Spleen (tissue), 11 donors: ENCODE data around the gene CHL1. TPM values are rescaled to one million over a fixed set of nuclear protein-coding genes. Genes with fewer than 3 reads are reported as not detected.

Experiments used
- DNase-seq: peaks from one replicate; pipeline ENCODE4 v3.0.0-alpha.2; 2020
- H3K27ac ChIP-seq, 8 donors: fragments of 200-600 bp; sonication (generic) in 7 of 8; 1 replicate in 4 of 8; 2 replicates in 4 of 8; pipeline versions ENCODE4 v1.5.0 to v1.8.0; 2016 to 2021; ENCODE audit warnings: inconsistent platforms in 4 of 8, mild to moderate bottlenecking in 4 of 8, moderate library complexity in 1 of 8
- H3K27me3 ChIP-seq, 7 donors: fragments of 200-600 bp; sonication (generic) in 6 of 7; replicated peaks in 1 of 7; 1 replicate in 4 of 7; 2 replicates in 3 of 7; pipeline versions ENCODE4 v1.5.0 to v1.8.0; 2016 to 2021; ENCODE audit warnings: inconsistent platforms in 3 of 7, mild to moderate bottlenecking in 1 of 7
- H3K36me3 ChIP-seq, 6 donors: fragments of 200-600 bp; sonication (generic) in 5 of 6; 1 replicate in 4 of 6; 2 replicates in 2 of 6; pipeline versions ENCODE4 v1.5.0 to v1.8.0; 2016 to 2021; ENCODE audit warnings: inconsistent platforms in 2 of 6
- H3K4me1 ChIP-seq, 6 donors: fragments of 200-600 bp; sonication (generic) in 5 of 6; 1 replicate in 3 of 6; 2 replicates in 3 of 6; pipeline versions ENCODE4 v1.5.0 to v1.8.0; 2016 to 2021; ENCODE audit warnings: inconsistent platforms in 3 of 6
- H3K4me3 ChIP-seq, 8 donors: fragments of 200-600 bp; sonication (generic) in 7 of 8; 1 replicate in 4 of 8; 2 replicates in 4 of 8; pipeline versions ENCODE4 v1.5.0 to v1.8.0; 2016 to 2021; ENCODE audit warnings: inconsistent platforms in 4 of 8, mild to moderate bottlenecking in 4 of 8, moderate library complexity in 2 of 8
- H3K9me3 ChIP-seq, 8 donors: fragments of 200-600 bp; sonication (generic) in 7 of 8; 1 replicate in 4 of 8; 2 replicates in 4 of 8; pipeline versions ENCODE4 v1.5.0 to v1.8.0; 2016 to 2021; ENCODE audit warnings: inconsistent platforms in 4 of 8
- CTCF ChIP-seq, 11 experiments: fragments of 200-600 bp in 7 of 11; fragments of 450-650 bp in 4 of 11; sonication (generic) in 4 of 11; IDR thresholded peaks in 8 of 11; conservative IDR thresholded peaks in 3 of 11; 1 replicate in 7 of 11; 2 replicates in 4 of 11; pipeline versions ENCODE4 v1.4.0 to v1.8.0; 2016 to 2021; ENCODE audit warnings: antibody characterized with exemption in 11 of 11, inconsistent platforms in 4 of 11, mild to moderate bottlenecking in 1 of 11
- POLR2A ChIP-seq, 3 donors: fragments of 450-650 bp; IDR thresholded peaks; one replicate each; pipeline ENCODE4 v1.5.1; 2017; ENCODE audit warnings: antibody characterized with exemption in 3 of 3, mild to moderate bottlenecking in 1 of 3
- POLR2AphosphoS5 ChIP-seq, 3 donors: sonication (generic); formaldehyde crosslinking; IDR thresholded peaks; one replicate each; pipeline ENCODE4 v1.5.1; 2017; ENCODE audit warnings: antibody characterized with exemption in 3 of 3
- WGBS, 5 donors: extraction: QIAGEN DNeasy Blood & Tissue Kit in 3 of 5; methylation state at CpG; one replicate each; pipeline versions ENCODE4 v1.1.5 to v1.1.7; 2013 to 2018; 5-methylcytosine and 5-hydroxymethylcytosine counted together
- intact Hi-C: fragments of 100-400 bp; cut with DNase I; formaldehyde crosslinking; loops from one replicate; pipeline ENCODE4 v1.15.0; 2023; ENCODE audit warnings: low total_unique reads
- polyA plus RNA-seq, 3 donors: library from polyadenylated mRNA; stranded (reverse); fragments of 200-250 nt; gene quantifications; one replicate each; pipeline ENCODE4 v1.2.1, GENCODE V29; 2013
- total RNA-seq, 7 donors: library from RNA; depleted of rRNA in 3 of 7; stranded (reverse); fragments of >200 nt in 3 of 7; fragmentation: NEBNext Ultra II Directional in 4 of 7; extraction: Animal tissue kit (Norgen Biotek cat#: 25700) in 4 of 7; gene quantifications; one replicate each; pipeline versions ENCODE4 v1.1.0 to v1.2.1, GENCODE V29; 2016 to 2021
- donor health status: healthy with polysubstance abuse.
- donor health status: DM: no; HTN: no; CAD: no; lungs with moderate emphysema.
- donor health status: DM: no; HTN: no; CAD: no.
- donor health status: Bipolar disorder and iron deficiency.
- donor health status: healthy.
- donor health status: DM: no; HTN: no; CAD: no.
- donor health status: DM: yes; HTN: yes; CAD: no.

The CHL1 gene
- total and polyA plus RNA-seq, 10 donors = 3.3 to 20.6 (median 12.8) TPM

DNA sequence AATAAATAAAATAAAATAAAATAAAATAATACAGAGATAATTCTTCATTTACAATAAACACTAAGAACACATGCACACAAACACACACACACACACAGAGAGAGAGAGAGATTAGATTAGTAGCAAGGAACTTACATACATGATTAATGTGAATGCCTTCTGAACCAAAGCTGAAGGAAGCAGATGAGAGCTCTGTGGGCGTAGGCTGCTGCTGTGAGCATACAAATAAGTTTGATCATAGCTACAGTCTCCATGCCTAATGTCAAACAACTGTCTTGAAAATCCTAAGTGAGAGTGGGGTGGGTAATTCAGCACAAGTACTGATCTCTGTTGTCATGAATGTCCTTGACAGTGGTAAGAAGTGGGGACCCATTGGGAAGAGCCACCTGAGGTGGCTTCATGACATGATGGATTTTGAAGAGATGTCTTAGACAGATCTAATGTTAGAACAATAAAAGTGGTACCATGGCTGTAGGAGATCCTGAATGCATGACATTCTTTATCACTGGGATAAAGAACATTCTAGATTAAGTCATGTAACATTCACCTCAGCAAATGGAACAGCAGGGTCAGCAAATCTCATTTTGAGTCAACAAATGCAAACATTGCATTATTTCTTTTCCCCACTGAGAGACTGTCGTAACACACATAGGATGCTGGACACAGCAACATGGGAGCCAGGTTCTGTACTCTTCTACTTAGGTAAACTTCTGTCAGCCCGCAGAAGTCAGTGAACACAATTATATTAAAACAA, 46.2 kb downstream of the CHL1 start:
- WGBS, 5 donors = 83 to 89% (median 87%) methylated on average over 3 of the region's 3 CpGs
- TF ChIP-seq CTCF (IDR thresholded peaks at IDR 0.05 in 8 of 11, conservative IDR thresholded peaks at IDR 0.05 in 3 of 11) (no peak), POLR2A (IDR thresholded peaks at IDR 0.05) (no peak), POLR2AphosphoS5 (IDR thresholded peaks at IDR 0.05) (no peak)
- intact Hi-C loops = no loop called here
- no peaks in the 10 kb centered on the region for H3K27me3 ChIP-seq
- no peak for DNase-seq
- no peak overlapping the region for H3K4me3 ChIP-seq
- H3K4me1 ChIP-seq = no peaks in the 10 kb centered on the region
- H3K9me3 ChIP-seq = no peaks in the 10 kb centered on the region
- H3K36me3 ChIP-seq = no peaks in the 10 kb centered on the region
- peak overlapping the region in 1 of 8 donors; percentile 20 for H3K27ac ChIP-seq

- Histone ChIP-seq H3K27ac (peak overlapping the region in 1 of 8 donors; percentile 20), H3K36me3 (no peaks in the 10 kb centered on the region), H3K9me3 (no peaks in the 10 kb centered on the region), H3K27me3 (no peaks in the 10 kb centered on the region), H3K4me3 (no peak overlapping the region), H3K4me1 (no peaks in the 10 kb centered on the region)
- intact Hi-C loops = no loop called here
- TF ChIP-seq POLR2A (IDR thresholded peaks at IDR 0.05) = no peak
- no peak for TF ChIP-seq POLR2AphosphoS5 (IDR thresholded peaks at IDR 0.05)
- no peak for TF ChIP-seq CTCF (IDR thresholded peaks at IDR 0.05 in 8 of 11, conservative IDR thresholded peaks at IDR 0.05 in 3 of 11)
- no peak for DNase-seq
- 56 to 83% (median 67%) methylated on average over 3 of the region's 3 CpGs for WGBS, 5 donors
These were observed 46.8 kb downstream of the CHL1 start for GRCh38 chr3:243356-243725.

GRCh38 chr3:244041-244440, 47.5 kb downstream of the CHL1 start:
- Histone ChIP-seq H3K4me3 (no peak overlapping the region), H3K36me3 (no peaks in the 10 kb centered on the region), H3K27me3 (no peaks in the 10 kb centered on the region), H3K9me3 (no peaks in the 10 kb centered on the region), H3K4me1 (peaks cover 0 to 4% (median under 1%) of the 10 kb centered on the region in 6 donors), H3K27ac (no peak overlapping the region)
- no peak for DNase-seq
- 76 to 88% (median 78%) methylated on average over 9 of the region's 9 CpGs for whole genome bisulfite sequencing, 5 donors
- TF ChIP-seq POLR2A (IDR thresholded peaks at IDR 0.05) (no peak), POLR2AphosphoS5 (IDR thresholded peaks at IDR 0.05) (no peak)
- intact Hi-C loops = no loop called here

DNA sequence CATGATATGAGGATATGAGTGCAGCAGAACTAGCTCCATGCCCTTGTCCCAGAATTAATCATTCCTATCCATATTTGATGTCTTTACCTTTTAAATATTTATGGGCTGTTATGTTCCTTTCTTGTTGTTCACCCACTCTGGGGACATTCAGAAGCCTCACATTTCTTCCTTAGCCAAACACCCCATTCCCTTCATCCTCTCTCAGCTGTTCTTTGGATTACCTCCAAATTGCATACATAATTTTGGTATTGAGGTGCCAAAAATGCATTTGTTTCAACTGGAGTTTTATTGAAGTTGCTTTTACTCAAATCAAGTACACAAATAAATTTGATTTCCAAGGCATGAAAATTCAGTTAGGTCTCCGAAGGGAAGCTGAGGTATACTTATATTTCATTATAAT, 51.4 kb downstream of the CHL1 start:
- 65 to 91% (median 81%) methylated on average over 1 of the region's 1 CpG for WGBS, 5 donors
- no peaks in the 10 kb centered on the region for H3K9me3 ChIP-seq
- H3K4me1 ChIP-seq = peaks cover 0 to 13% (median 5%) of the 10 kb centered on the region in 6 donors
- no peak overlapping the region for H3K4me3 ChIP-seq
- H3K36me3 ChIP-seq = no peaks in the 10 kb centered on the region
- H3K27ac ChIP-seq = no peak overlapping the region
- no peak for DNase-seq
- H3K27me3 ChIP-seq = no peaks in the 10 kb centered on the region
- intact Hi-C loops = no loop called here
- TF ChIP-seq CTCF (IDR thresholded peaks at IDR 0.05 in 8 of 11, conservative IDR thresholded peaks at IDR 0.05 in 3 of 11) = no peak
- TF ChIP-seq POLR2A (IDR thresholded peaks at IDR 0.05) = no peak
- TF ChIP-seq POLR2AphosphoS5 (IDR thresholded peaks at IDR 0.05) = no peak
